ENCODE measurements around the gene PHF19.

The PHF19 gene

DNA sequence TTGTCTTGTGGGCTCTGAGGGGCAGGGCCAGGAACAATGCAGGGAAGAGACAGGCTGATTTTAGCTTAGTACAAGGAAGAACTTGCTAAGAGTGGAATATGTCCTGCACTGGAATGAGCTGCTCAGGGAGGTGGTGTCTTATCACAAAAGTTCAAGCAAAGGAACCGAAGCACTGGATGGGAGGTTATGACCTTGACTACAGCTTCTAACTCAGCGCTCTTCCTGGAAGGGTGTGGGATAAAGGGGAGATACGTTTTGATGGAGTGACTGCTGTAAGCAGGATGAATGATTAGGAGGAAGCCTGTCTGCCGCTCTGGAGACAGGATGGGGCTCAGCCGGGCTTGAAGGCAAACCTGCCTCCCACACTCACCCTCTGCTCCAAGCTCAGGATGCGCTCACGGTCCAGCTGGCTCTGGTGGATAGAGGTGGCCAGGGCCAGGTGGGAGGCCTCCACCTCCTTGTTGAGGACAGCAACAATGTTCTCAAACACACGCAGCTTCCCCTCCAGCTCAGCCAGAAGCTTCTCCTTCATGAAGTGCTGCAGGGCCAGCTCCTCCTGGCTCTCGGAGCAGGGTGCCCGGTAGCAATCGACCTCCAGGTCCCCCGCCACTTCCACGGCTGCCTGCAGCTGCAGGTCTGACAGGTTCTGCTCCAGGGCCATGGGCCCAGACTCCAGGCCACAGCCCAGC, 36.1 kb upstream of the PHF19 start:
- no peak for DNase-seq

DNA sequence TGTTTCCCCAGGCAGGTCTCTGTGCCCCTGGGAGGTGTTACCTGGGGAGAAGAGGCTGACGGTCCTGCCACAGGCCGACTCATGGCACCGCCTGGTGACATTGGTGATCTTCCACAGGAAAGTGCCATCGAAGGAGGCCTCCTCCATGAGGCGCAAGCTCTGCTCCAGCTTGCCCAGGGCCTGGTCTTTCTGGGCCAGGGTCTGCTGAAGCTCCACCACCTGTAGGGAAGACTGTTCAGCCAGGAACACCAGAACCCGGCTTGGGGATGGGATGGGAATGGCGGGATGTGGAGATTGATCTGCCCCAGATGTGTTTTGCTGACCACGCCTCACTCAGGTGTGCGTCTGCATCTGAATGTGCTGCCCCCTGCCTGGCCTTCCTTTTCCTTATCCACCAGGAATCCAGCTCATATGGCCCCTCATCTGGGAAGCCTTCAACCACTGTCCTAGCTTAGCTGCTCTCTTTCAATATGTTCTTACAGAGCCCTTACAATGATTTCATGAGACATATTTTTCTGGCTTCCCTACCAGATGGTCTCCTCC, 34.4 kb upstream of the PHF19 start:
- DNase-seq, result no peak

DNA sequence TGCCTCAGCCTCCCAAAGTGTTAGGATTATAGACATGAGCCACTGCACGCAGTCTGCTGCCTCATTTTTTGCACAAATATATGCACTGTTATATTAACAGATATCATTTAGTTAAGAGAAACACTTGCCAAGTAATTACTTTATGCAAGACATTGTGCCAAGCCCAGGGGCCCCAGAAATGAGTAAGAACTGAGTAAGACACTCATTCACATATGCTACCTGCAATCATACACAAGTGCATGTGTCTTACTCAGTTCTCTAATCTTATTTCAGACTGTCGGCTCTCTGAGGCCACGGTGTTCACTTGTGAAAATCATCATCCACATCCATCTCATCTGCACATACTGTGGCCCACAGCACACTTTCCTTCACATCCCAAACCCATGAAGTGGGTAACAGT, 33.7 kb upstream of the PHF19 start:
- DNase-seq, result no peak

GRCh38 chr9:120909904-120910303, 32.9 kb upstream of the PHF19 start:
- DNase-seq, result no peak

DNA sequence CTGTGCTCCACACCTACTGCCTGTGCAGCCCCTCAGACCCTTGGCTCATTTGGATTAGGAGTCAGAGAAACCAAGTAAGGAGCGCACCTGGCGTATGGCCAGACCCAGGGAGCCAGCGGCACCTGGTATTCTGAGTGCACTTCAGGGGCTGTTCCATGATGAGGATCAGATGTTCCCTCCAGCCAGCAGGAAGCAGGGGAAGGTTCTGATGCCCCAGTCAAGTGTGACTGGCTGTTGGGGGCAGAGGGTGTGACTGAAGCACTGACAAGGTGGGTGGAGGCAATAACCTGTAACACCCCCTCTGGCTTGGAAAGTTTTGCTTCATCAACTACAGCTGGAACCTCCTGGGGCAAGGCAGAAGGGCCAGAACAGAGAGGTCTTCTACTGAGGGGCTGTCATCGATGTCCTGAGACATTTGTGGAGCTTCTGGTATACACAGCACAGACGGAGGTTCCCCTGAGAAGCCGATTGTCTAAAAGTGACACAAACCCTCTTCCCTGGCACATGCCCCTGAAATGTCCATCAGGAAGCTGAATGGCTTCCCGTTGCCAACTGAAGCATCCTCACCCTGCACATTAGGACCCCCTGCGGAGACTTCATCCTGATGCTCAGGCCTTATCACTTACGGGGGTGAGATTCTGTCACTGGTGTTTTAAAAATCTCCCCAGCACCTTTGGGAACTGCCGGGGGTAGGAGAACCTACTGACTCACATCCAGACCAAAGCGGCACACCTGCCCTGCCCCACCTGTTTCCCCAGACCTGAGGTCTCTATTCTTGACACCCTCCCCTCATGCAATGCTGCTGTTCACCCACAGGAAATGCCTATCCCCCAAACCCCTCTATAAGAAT, 28.6 kb upstream of the PHF19 start:
- no peak for DNase-seq

DNA sequence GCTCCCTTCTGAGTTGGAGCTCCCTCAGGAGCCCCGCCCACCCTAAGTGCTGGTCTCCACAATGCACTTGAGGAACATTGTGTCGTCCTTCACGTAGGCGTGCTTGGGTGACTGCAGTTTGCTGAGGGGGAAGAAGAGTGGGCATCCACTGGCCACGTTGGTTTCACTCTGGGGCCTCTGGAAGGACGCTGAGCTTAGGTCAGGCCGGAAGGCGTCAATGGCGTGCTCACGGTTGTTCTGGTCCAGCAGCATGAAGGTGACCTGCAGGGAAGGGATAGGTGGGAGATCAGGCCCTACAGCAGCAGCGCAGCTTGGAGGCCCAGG, 28.0 kb upstream of the PHF19 start:
- DNase-seq, result no peak

- no peak for DNase-seq
These were observed 27.3 kb upstream of the PHF19 start for GRCh38 chr9:120904061-120904977.

GRCh38 chr9:120902569-120903535, 25.9 kb upstream of the PHF19 start:
- DNase-seq, result no peak

GRCh38 chr9:120901755-120902568, 25.0 kb upstream of the PHF19 start:
- DNase-seq, result no peak

GRCh38 chr9:120900824-120901223, 23.8 kb upstream of the PHF19 start:
- DNase-seq, result no peak

GRCh38 chr9:120899490-120900068, 22.6 kb upstream of the PHF19 start:
- DNase-seq, result no peak

GRCh38 chr9:120898396-120898795, 21.4 kb upstream of the PHF19 start:
- no peak for DNase-seq

DNA sequence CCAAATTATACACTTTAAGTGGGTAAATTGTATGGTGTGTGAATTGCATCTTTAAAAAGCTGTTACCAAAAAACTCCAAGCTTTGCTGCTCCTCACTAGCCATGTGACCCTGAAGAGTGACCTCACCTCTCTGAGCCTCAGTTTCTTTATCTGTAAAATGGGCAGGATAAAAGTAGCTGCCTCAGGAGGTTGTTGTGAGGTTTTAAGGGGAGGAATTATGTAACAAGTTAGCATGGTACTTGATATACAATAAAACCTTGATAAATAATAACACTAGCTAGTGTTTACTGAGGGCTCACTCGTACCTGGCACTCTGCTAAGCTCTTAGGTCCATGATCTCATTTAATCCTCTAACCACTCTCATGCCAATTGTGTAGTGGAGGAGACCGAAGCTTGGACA, 19.0 kb upstream of the PHF19 start:
- DNase-seq, result no peak

- DNase-seq, result no peak
These were observed 17.5 kb upstream of the PHF19 start for GRCh38 chr9:120894321-120895148.

DNA sequence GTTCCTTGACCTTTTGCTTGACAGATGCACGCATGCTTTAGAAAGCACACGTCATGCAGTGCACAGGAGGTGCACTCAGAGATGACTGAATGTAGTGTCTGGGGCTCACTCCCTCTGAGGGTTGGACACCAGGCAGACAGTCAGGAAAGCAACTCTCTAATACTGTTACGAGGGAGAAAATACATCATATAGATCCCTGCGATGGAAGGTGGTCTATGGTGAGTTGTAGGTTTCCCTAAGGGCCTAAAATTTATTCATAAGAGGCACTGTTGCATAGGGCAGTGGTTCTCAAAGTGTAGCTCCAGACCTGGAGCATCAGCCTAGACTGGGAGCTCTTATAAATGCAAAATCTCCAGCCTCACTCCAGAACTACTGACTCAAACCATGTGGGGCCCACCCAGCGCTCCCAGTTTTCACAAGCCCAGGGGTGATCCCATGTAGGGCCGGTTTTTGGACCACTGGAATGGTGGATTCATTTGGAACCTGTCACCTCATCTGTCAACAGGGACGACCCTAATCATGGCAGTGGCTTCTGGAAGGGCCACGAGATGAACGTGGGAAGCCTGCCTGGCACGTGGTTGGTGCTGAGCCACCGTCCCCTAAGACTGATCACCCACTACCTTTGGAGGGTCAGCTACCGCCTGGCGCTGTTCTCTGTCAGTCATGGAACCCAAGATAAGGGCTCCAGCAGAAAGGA, 16.8 kb upstream of the PHF19 start:
- no peak for DNase-seq

DNA sequence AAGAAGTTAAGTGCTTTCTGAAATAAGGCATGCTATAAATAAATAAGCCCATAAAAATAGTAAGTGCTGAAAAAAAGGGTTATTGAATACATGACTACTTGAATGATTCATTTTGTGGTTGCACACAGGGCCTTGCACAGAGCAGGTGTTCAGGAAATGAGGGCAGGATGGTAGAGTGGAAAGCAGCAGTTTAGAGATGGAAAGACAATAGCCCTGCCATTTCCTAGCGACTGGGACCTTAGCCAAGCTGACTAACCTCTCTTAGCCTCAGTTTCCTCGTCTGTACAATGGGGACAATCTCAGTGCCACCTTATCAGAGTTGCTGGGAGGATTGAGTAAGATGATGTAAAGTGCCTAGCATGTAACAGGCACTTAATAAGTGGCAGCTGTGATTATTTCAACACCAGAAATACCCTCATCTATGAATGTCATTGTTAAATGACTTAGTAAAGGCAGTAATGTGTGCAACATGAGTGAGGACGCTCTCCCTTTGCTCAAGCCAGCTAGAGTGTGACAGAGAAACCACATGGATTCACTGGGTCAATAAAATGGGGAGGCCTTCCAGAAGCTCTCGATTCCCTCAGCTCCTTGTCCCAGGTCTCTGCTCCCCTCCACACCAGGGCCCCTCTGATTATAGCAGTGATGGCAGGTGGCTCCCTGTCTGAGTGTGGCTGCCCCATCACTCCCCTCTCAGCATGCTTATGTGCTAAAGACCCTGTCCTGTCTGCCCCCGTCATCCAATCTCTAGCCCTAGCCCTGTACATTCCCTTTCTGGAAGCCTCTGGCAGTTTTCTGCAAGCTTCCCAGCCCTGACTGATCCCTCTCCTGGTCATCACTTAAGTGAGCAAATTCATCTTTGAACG, 16.0 kb upstream of the PHF19 start:
- DNase-seq, result no peak

- no peak for DNase-seq
These were observed 15.1 kb upstream of the PHF19 start for GRCh38 chr9:120891884-120892747.

All from NCI-H2227 treated with DMSO at 0.1 percent for 48 hours (cell line).